ENCODE results near the gene RNF26.
A peak's percentile ranks its signal among the peaks of the same experiment; 100 is the strongest.
"Not testable (repeated sequence)": the region's sequence is repeated elsewhere in the genome, so short reads cannot be mapped to it uniquely, and the experiment has no call there.

RNF26 gene

GRCh38 chr11:119371778-119372182 lies 37.5 kb downstream of the RNF26 start:
- DNase-seq, result no peak

GRCh38 chr11:119372260-119373058 lies 38.1 kb downstream of the RNF26 start:
- DNase-seq, result no peak

- DNase-seq, result no peak
Measured at GRCh38 chr11:119373059-119373920, 39.0 kb downstream of the RNF26 start.

DNA sequence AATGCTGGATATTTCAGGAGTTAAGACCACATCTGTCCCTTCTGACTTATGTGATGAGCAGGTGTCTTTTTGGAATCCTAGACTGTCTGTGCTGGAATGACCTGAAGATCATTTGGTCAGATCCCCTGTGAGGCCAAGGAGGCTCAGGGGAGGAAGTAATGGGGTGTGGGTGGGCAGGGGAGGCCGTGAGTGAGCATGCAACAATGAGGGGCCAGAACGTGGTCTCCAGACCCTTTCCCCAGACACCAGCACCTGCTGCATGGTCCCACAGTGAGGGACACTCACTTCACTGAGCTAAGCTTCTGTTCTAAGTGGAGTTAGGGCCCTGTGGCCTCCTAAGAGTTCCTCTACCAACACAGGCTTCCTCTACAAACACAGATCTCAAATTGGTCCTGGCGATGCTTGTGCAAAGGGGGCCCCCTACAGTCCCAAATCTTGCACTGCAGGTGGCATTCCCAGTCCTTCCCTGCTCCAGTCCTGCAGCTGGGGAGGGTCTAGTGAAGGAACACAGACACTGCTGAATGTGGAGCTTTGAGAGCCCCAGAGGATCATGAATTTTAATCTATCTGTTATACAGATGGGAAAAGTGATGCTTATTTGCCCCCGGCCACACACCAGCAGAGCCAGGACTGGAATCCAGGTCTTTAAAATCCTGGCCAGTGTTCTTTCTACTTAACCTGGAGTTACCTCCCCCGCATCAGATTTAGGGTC lies 39.7 kb downstream of the RNF26 start:
- peak; percentile 55 for DNase-seq

GRCh38 chr11:119374632-119375336 lies 40.5 kb downstream of the RNF26 start:
- DNase-seq, result no peak

DNA sequence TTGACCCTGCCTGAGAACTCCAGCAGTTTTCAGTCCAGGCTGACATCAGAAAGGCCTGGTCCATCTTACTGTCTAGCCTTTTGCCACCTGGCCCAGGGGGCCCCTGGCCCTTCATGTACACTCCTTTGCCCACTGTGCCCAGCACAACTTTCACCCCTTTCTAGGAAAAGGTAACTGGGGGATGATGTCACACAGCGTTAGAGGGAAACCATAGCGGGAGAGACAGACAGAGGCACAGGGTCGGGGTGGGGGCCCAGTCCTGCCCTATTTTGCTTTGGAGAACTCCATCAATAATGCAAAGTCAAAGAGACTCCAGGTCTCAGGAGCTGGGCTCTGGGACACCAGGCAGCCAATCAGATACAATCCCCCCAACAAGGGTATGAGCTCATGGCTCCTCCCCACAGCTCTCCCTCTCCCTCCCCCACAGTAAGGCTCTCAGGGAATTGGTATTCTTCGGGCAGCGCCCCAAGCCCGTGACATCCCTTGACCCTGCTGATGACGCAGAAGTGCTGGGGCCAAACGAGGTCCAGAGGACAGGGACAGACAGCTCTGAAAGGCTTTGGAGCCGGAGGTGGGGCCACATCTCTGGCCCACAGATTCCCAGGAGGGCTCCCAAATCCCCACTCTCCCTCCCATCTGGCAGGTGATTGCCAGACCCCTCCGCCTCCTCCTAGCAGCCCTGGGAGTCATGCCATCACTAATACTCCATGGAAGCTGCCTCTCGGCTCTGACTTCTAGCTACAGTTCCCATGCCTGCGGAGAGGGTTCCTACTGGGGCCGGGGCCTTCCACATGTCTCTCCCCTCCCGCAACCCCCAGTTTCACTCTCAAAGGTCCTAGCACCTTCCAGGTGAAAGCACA lies 41.2 kb downstream of the RNF26 start:
- DNase-seq, result no peak

- DNase-seq, result no peak
Measured at GRCh38 chr11:119376197-119376847, 42.0 kb downstream of the RNF26 start.

GRCh38 chr11:119377112-119377901 lies 43.0 kb downstream of the RNF26 start:
- no peak for DNase-seq

DNA sequence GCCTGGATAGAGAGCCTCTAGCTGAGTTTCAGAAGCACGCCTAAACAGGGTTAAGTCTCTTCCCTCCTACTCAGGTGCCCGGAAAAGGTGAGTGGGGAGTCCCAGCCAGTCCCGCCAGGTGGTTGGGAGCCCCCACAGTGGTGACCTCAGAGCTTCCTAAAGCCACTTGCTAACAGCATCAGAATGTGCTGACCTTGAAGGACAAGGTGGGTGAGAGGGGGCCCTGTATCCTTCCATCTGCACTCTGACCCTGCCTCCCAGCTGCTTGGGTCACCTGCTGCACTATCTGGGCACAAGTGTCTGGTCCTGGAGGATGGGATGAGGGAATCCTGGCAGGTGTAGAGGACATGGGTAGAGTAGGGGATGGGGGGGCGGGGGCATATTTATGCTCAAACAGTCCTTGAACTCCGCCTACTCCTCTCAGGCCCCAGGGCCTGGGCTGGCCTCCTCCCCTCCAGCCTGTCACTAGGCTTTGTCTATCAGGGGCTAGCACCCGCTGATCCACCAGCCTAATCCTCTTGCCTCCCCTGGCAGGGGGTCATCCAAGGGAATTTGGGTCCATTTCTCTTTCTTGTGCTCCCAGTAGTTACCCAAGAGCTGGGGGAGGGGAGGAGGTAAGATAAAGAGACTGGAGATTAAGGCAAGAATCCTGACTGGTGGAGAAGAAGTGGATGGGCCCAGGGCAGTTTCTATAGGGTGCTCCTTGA lies 43.8 kb downstream of the RNF26 start:
- no peak for DNase-seq

GRCh38 chr11:119378851-119379465 lies 44.6 kb downstream of the RNF26 start:
- DNase-seq, result no peak

DNA sequence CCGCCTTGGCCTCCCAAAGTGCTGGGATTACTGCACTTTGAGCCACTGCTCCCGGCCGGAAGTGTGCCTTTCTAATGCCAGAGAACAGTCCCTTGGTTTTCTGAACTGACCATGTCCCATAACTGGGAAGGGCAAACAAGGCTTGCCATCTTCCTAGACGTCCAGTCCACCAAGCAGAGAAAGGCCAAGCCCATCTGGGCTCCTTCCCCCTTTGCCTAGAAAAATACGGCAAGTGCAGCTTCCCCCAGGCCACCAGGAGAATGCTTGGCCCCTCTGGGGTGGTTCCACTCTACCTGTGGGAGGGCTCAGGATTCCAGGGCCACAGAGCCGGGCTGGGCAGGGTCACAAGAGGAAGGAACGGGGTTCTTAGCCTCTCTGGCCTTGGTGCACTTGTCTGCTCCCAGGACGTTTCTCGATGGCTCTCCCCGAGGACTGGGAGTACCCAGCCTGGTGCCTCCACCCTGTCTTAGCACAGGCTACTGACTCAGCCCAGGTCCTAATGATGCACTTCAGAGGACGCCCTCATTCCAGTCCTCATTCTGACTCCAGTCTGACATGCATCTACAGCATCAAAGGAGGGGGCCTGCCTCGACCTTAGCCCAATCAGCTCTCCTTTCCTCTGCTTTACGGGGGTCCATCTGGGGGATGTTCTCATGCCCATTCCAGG lies 46.0 kb downstream of the RNF26 start:
- no peak for DNase-seq

- DNase-seq, result no peak
Measured at GRCh38 chr11:119380827-119381180, 46.5 kb downstream of the RNF26 start.

- peak; percentile 96 for DNase-seq
Measured at GRCh38 chr11:119381181-119381988, 47.1 kb downstream of the RNF26 start, which contains the start of gene USP2. TSS of gene USP2 (minus strand) at chr11:119381690. CDS start at chr11:119373480, 8,210 bp downstream.

- DNase-seq, result no peak
Measured at GRCh38 chr11:119382101-119382500, 47.8 kb downstream of the RNF26 start.

DNA sequence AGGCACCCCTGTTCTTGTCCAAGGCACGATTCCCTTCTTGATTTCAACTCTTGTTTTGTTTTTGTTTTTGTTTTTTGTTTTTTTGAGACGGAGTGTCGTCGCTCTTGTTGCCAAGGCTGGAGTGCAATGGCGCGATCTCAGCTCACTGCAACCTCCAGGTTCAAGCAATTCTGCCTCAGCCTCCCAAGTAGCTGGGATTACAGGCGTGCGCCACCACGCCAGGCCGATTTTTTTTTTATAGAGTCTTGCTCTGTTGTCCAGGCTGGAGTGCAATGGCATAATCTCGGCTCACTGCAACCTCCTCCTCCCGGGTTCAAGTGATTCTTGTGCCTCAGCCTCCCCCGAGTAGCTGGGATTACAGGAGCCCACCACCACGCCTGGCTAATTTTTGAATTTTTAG lies 48.2 kb downstream of the RNF26 start:
- DNase-seq, result not testable (repeated sequence)

- DNase-seq, result no peak
Measured at GRCh38 chr11:119384332-119384731, 50.0 kb downstream of the RNF26 start.

Data from activated CD4-positive, alpha-beta T cell treated with anti-CD3 and anti-CD28 coated beads, Interleukin-10, Interleukin-2, amounts not matched to agents 100 ng/mL and 50 ng/mL, durations not matched to agents 16 hours and 8 hours (primary cell).